SU-DHL-6 (cell line): Measurements from ENCODE around the gene EFCAB8.

Experiments used
- CTCF ChIP-seq: fragments of 200-600 bp; sonication (generic); IDR thresholded peaks from one replicate; pipeline ENCODE4 v1.5.1; 2017; ENCODE audit warnings: antibody characterized with exemption, mild to moderate bottlenecking, low read length, moderate library complexity; ENCODE audit not compliant: insufficient read depth, poor library complexity, severe bottlenecking
- EZH2phosphoT487 ChIP-seq: fragments of 200-600 bp; sonication (generic), shearing (Covaris generic); conservative IDR thresholded peaks from 2 replicates; pipeline ENCODE4 v1.6.1; 2018; ENCODE audit warnings: mild to moderate bottlenecking, antibody characterized with exemption, low read length, moderate library complexity, mixed read lengths

GRCh38 chr20:33006776-33007375 is 148.2 kb downstream of the EFCAB8 start:
- TF ChIP-seq EZH2phosphoT487 (no peak), CTCF (no peak)
